HepG2 (cell line): ENCODE data around the gene LRRTM1.

Experiments used
- NFE2L2 ChIP-seq: fragments of 150-350 bp; IDR thresholded peaks from 2 replicates; pipeline ENCODE4 v1.6.1; 2014; ENCODE audit warnings: low read length
- NFIC ChIP-seq: IDR thresholded peaks from 2 replicates; pipeline ENCODE4 v1.6.1; 2012; ENCODE audit warnings: mild to moderate bottlenecking, low read length, inconsistent platforms
- PBX3 ChIP-seq: sonication (generic); formaldehyde crosslinking; IDR thresholded peaks from 2 replicates; pipeline ENCODE4 v1.8.1; 2023; ENCODE audit warnings: missing genetic modification reagents, inconsistent platforms, borderline replicate concordance
- RAD21 ChIP-seq: fragments of 450-650 bp; formaldehyde crosslinking; IDR thresholded peaks from 2 replicates; pipeline ENCODE4 v1.5.0; 2020; ENCODE audit warnings: mild to moderate bottlenecking
- RBM39 ChIP-seq: fragments of 200-400 bp; formaldehyde crosslinking; IDR thresholded peaks from one replicate; pipeline ENCODE4 v1.6.1; 2018; ENCODE audit warnings: antibody characterized with exemption, mild to moderate bottlenecking, low read depth, low read length; ENCODE audit not compliant: poor library complexity, severe bottlenecking
- TARDBP ChIP-seq: sonication (generic); formaldehyde crosslinking; IDR thresholded peaks from 2 replicates; pipeline ENCODE4 v1.8.0; 2022; ENCODE audit warnings: mild to moderate bottlenecking, missing genetic modification reagents
- USF2 ChIP-seq, 2 experiments: sonication (generic) in 1 of 2; formaldehyde crosslinking in 1 of 2; IDR thresholded peaks; 2 replicates each; pipeline versions ENCODE4 v1.5.1 to v1.6.1; 2011 to 2020; ENCODE audit warnings: borderline replicate concordance in 1 of 2, low read depth in 1 of 2, low read length in 1 of 2, mild to moderate bottlenecking in 1 of 2, missing genetic modification reagents in 1 of 2, moderate library complexity in 1 of 2
- TF ChIP-seq, protein P1 (sequence below): sonication (generic); formaldehyde crosslinking; IDR thresholded peaks from 2 replicates; pipeline ENCODE4; 2020; ENCODE audit warnings: missing genetic modification reagents, mild to moderate bottlenecking, borderline replicate concordance
- TF ChIP-seq, protein P2 (sequence below): sonication (generic); formaldehyde crosslinking; IDR thresholded peaks from 2 replicates; pipeline ENCODE4 v1.5.0; 2020; ENCODE audit warnings: mild to moderate bottlenecking, missing genetic modification reagents, moderate library complexity

GRCh38 chr2:80312282-80312839 lies 7.8 kb upstream of the LRRTM1 start:
- TF ChIP-seq RBM39 (no peak), NFE2L2 (no peak), PBX3 (no peak), TARDBP (no peak), USF2 (IDR thresholded peaks at IDR 0.05; ENCODE audit: low read depth, low read length) (no peak), USF2 (CRISPR knock-in tag; IDR thresholded peaks at IDR 0.05; ENCODE audit: borderline replicate concordance) (no peak), NFIC (no peak), RAD21 (CRISPR knock-in tag) (no peak)
- TF ChIP-seq, protein P1, sequence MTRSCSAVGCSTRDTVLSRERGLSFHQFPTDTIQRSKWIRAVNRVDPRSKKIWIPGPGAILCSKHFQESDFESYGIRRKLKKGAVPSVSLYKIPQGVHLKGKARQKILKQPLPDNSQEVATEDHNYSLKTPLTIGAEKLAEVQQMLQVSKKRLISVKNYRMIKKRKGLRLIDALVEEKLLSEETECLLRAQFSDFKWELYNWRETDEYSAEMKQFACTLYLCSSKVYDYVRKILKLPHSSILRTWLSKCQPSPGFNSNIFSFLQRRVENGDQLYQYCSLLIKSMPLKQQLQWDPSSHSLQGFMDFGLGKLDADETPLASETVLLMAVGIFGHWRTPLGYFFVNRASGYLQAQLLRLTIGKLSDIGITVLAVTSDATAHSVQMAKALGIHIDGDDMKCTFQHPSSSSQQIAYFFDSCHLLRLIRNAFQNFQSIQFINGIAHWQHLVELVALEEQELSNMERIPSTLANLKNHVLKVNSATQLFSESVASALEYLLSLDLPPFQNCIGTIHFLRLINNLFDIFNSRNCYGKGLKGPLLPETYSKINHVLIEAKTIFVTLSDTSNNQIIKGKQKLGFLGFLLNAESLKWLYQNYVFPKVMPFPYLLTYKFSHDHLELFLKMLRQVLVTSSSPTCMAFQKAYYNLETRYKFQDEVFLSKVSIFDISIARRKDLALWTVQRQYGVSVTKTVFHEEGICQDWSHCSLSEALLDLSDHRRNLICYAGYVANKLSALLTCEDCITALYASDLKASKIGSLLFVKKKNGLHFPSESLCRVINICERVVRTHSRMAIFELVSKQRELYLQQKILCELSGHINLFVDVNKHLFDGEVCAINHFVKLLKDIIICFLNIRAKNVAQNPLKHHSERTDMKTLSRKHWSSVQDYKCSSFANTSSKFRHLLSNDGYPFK (CRISPR knock-in tag): no peak
- TF ChIP-seq, protein P2, sequence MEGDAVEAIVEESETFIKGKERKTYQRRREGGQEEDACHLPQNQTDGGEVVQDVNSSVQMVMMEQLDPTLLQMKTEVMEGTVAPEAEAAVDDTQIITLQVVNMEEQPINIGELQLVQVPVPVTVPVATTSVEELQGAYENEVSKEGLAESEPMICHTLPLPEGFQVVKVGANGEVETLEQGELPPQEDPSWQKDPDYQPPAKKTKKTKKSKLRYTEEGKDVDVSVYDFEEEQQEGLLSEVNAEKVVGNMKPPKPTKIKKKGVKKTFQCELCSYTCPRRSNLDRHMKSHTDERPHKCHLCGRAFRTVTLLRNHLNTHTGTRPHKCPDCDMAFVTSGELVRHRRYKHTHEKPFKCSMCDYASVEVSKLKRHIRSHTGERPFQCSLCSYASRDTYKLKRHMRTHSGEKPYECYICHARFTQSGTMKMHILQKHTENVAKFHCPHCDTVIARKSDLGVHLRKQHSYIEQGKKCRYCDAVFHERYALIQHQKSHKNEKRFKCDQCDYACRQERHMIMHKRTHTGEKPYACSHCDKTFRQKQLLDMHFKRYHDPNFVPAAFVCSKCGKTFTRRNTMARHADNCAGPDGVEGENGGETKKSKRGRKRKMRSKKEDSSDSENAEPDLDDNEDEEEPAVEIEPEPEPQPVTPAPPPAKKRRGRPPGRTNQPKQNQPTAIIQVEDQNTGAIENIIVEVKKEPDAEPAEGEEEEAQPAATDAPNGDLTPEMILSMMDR (CRISPR knock-in tag): no peak
